ENCODE data around the gene FAM131A. TPM values are rescaled to one million over a fixed set of nuclear protein-coding genes. Genes with fewer than 3 reads are reported as not detected.

The FAM131A gene
- total RNA-seq, 6 donors from 2014 or later, result 14.8 to 52.7 (median 25.2) TPM

DNA sequence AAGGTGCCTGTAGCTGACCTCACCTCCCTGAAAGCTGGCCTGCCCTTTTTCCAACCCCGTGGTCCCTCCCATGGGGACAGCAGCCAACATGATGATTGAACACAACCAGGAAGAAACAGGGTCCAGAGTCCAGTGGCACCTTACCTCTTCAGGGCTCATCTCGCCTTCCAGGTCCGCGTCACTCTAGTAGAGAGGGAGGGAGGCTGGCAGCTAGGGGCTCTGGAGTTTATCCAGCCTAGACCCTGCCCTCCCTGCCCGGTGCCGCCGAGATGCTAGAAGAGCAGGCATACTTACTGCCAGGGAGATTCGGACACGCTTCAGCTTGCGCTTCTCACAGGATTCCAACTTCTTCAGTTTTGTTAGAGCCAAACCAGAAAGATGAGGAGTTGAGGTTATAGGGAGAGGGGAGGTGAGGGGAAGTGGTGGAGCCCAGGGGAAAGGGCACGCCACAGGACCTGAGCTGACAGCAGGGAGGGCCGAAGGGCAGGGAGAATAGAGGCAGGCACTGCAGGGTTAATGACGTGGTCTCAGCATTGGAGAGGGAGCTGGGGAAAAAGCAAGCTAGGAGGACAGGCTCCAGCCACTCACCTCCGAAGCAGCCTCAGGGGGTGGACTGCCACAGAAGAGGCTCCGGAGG is 14.9 kb downstream of the FAM131A start:
- TF ChIP-seq CTCF (IDR thresholded peaks at IDR 0.05), result no peak
- TF ChIP-seq POLR2A (IDR thresholded peaks at IDR 0.05), result no peak
- no peak for TF ChIP-seq POLR2AphosphoS5 (IDR thresholded peaks at IDR 0.05)
- no peak for TF ChIP-seq EP300 (IDR thresholded peaks at IDR 0.05)
- no peak overlapping the region for H3K27ac ChIP-seq
- DNase-seq (no peak), ATAC-seq (ENCODE audit: low FRiP score in 2 of 2) (peak in 1 of 2 donors; percentile 15)
- H3K36me3 ChIP-seq, result peaks cover 0 to 11% (median 0%) of the 10 kb centered on the region in 4 donors
- no peaks in the 10 kb centered on the region for H3K4me1 ChIP-seq
- H3K4me3 ChIP-seq, result no peak overlapping the region
- no peaks in the 10 kb centered on the region for H3K9me3 ChIP-seq
- no peaks in the 10 kb centered on the region for H3K27me3 ChIP-seq
- 84 to 91% methylated on average over 15 of the region's 15 CpGs for WGBS, 2 donors

GRCh38 chr3:184352897-184353545 is 15.6 kb downstream of the FAM131A start:
- H3K4me3 ChIP-seq, result no peak overlapping the region
- no peak overlapping the region for H3K27ac ChIP-seq
- no peaks in the 10 kb centered on the region for H3K27me3 ChIP-seq
- peaks cover 0 to 17% (median 0%) of the 10 kb centered on the region in 4 donors for H3K36me3 ChIP-seq
- DNase-seq (no peak), ATAC-seq (ENCODE audit: low FRiP score in 2 of 2) (no peak)
- no peak for TF ChIP-seq POLR2A (IDR thresholded peaks at IDR 0.05)
- no peak for TF ChIP-seq POLR2AphosphoS5 (IDR thresholded peaks at IDR 0.05)
- no peak for TF ChIP-seq EP300 (IDR thresholded peaks at IDR 0.05)
- WGBS, 2 donors, result 93 to 100% methylated on average over 1 to 6 of the region's 11 CpGs
- no peaks in the 10 kb centered on the region for H3K9me3 ChIP-seq
- no peaks in the 10 kb centered on the region for H3K4me1 ChIP-seq

GRCh38 chr3:184353546-184353941 is 16.1 kb downstream of the FAM131A start:
- WGBS, 2 donors, result 91 to 100% methylated on average over 5 to 11 of the region's 11 CpGs
- Histone ChIP-seq H3K9me3 (no peaks in the 10 kb centered on the region), H3K27me3 (no peaks in the 10 kb centered on the region), H3K27ac (no peak overlapping the region), H3K4me3 (no peak overlapping the region), H3K36me3 (peaks cover 0 to 17% (median 0%) of the 10 kb centered on the region in 4 donors), H3K4me1 (no peaks in the 10 kb centered on the region)
- ATAC-seq (ENCODE audit: low FRiP score in 2 of 2) (no peak), DNase-seq (no peak)
- TF ChIP-seq EP300 (IDR thresholded peaks at IDR 0.05), result no peak
- TF ChIP-seq CTCF (IDR thresholded peaks at IDR 0.05), result no peak
- no peak for TF ChIP-seq POLR2AphosphoS5 (IDR thresholded peaks at IDR 0.05)
- TF ChIP-seq POLR2A (IDR thresholded peaks at IDR 0.05), result no peak

GRCh38 chr3:184354121-184354728 is 16.8 kb downstream of the FAM131A start:
- H3K36me3 ChIP-seq, result peaks cover 0 to 17% (median 0%) of the 10 kb centered on the region in 4 donors
- H3K4me3 ChIP-seq, result no peak overlapping the region
- H3K9me3 ChIP-seq, result no peaks in the 10 kb centered on the region
- DNase-seq (peak in 1 of 2 donors; percentile 39), ATAC-seq (ENCODE audit: low FRiP score in 2 of 2) (peak; percentile 26 to 62)
- H3K27me3 ChIP-seq, result no peaks in the 10 kb centered on the region
- H3K27ac ChIP-seq, result no peak overlapping the region
- TF ChIP-seq POLR2A (IDR thresholded peaks at IDR 0.05), result no peak
- no peak for TF ChIP-seq EP300 (IDR thresholded peaks at IDR 0.05)
- TF ChIP-seq POLR2AphosphoS5 (IDR thresholded peaks at IDR 0.05), result no peak
- peak; percentile 56 to 77 (median 68) for TF ChIP-seq CTCF (IDR thresholded peaks at IDR 0.05)
- 34 to 53% methylated on average over 2 to 3 of the region's 18 CpGs for WGBS, 2 donors
- no peaks in the 10 kb centered on the region for H3K4me1 ChIP-seq

DNA sequence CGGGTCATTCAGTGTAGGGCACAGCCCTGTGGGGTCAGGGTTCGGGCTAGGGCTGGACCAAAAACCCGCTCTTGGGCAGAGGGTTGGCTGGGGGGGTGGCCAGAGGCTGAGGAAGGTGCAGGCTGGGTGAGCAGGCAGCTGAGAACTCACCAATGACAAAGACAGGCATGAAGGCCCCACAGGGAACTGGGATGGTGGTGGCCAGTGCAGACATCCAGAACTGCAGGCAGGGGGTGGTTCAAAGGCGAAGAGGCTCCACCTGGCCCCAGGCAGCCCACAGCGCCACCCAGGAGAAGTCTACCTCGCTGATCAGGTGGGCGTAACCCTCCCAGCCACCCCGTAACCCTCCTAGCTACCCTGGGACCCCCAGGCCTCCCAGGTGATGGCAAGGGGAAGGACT is 17.4 kb downstream of the FAM131A start:
- ATAC-seq (ENCODE audit: low FRiP score in 2 of 2) (no peak), DNase-seq (no peak)
- Histone ChIP-seq H3K4me3 (no peak overlapping the region), H3K36me3 (peaks cover 0 to 17% (median 0%) of the 10 kb centered on the region in 4 donors), H3K27ac (no peak overlapping the region), H3K9me3 (no peaks in the 10 kb centered on the region), H3K4me1 (no peaks in the 10 kb centered on the region), H3K27me3 (no peaks in the 10 kb centered on the region)
- TF ChIP-seq CTCF (IDR thresholded peaks at IDR 0.05), result no peak
- TF ChIP-seq EP300 (IDR thresholded peaks at IDR 0.05), result no peak
- TF ChIP-seq POLR2AphosphoS5 (IDR thresholded peaks at IDR 0.05), result no peak
- no peak for TF ChIP-seq POLR2A (IDR thresholded peaks at IDR 0.05)
- 71 to 82% methylated on average over 4 to 8 of the region's 8 CpGs for WGBS, 2 donors

Data from upper lobe of left lung (tissue), 6 donors.